OCI-LY3 (cell line): ENCODE measurements around the gene CREB3L2.
A peak's percentile ranks its signal among the peaks of the same experiment; 100 is the strongest.

Experiments used
- H2AFZ ChIP-seq: fragments of 200-600, 300-600 bp; shearing (Covaris generic); 2 replicates; pipeline ENCODE4 v1.6.0; 2014; ENCODE audit warnings: antibody characterized with exemption, low read depth, low read length
- H3K27ac ChIP-seq: fragments of 200-600, 300-600 bp; sonication (generic); 2 replicates; pipeline ENCODE4 v1.5.1; 2014; ENCODE audit warnings: mild to moderate bottlenecking, low read length, moderate library complexity, mixed read lengths
- H3K27me3 ChIP-seq: fragments of 200-600, 300-600 bp; sonication (generic); 2 replicates; pipeline ENCODE4 v1.6.1; 2014; ENCODE audit warnings: low read depth, low read length, mixed read lengths
- H3K36me3 ChIP-seq: fragments of 200-600, 300-600 bp; sonication (generic); replicated peaks from 2 replicates; pipeline ENCODE3; 2014; ENCODE audit warnings: low read depth, low read length, mixed read lengths
- H3K4me1 ChIP-seq: fragments of 300-600, 200-600 bp; sonication (generic); 2 replicates; pipeline ENCODE4 v1.6.1; 2014; ENCODE audit warnings: low read length, mixed read lengths
- H3K4me2 ChIP-seq: fragments of 200-600, 300-600 bp; sonication (generic); 2 replicates; pipeline ENCODE4 v1.6.1; 2014; ENCODE audit warnings: low read length, mixed read lengths
- H3K4me3 ChIP-seq: fragments of 300-600, 200-600 bp; sonication (generic); 2 replicates; pipeline ENCODE4 v1.5.1; 2014; ENCODE audit warnings: antibody characterized with exemption, mild to moderate bottlenecking, low read length, moderate library complexity
- H3K79me2 ChIP-seq: fragments of 300-600, 200-600 bp; shearing (Covaris generic); 2 replicates; pipeline ENCODE4 v1.6.1; 2014; ENCODE audit warnings: mild to moderate bottlenecking, low read length, mixed read lengths
- H3K9ac ChIP-seq: fragments of 300-600, 200-600 bp; shearing (Covaris generic); 2 replicates; pipeline ENCODE4 v1.6.0; 2014; ENCODE audit warnings: mild to moderate bottlenecking, low read length, moderate library complexity
- H3K9me3 ChIP-seq: fragments of 200-600, 300-600 bp; shearing (Covaris generic); 2 replicates; pipeline ENCODE4 v1.6.1; 2014; ENCODE audit warnings: low read length, mixed read lengths; ENCODE audit not compliant: insufficient read depth
- H4K20me1 ChIP-seq: fragments of 200-600, 300-600 bp; sonication (generic); 2 replicates; pipeline ENCODE4 v1.6.1; 2016; ENCODE audit warnings: low read length, mixed read lengths; ENCODE audit not compliant: insufficient read depth
- CTCF ChIP-seq: fragments of 200-600, 300-600 bp; sonication (generic); IDR thresholded peaks from 2 replicates; pipeline ENCODE4 v1.5.1; 2014; ENCODE audit warnings: antibody characterized with exemption, low read length, low read depth
- EZH2phosphoT487 ChIP-seq: fragments of 200-600 bp; shearing (Covaris generic); IDR thresholded peaks from 2 replicates; pipeline ENCODE4 v1.6.1; 2018; ENCODE audit warnings: antibody characterized with exemption, mixed run types, low read depth

The CREB3L2 gene

DNA sequence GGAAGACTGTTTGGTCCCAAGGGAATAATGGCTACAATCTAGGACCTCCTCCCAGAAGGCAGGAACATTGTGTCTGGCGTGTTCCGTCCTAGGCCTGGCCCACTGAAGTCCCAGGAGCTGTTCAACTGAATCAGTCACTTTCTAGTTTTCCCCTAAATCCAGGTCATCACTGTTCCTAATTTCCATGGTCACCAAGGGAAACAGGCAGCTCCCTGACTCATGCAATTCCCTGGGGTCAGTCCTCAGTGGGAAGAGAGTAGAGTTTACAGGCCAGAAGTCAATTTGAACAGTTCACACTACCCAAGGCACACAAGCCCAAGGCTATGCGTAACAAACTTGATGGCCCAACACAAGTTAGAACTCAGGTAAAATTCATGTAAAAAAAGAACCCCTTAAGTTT lies 44.0 kb downstream of the CREB3L2 start:
- Histone ChIP-seq H3K79me2 (peaks cover 100% of the 10 kb centered on the region), H3K4me3 (no peak overlapping the region), H3K27me3 (no peaks in the 10 kb centered on the region), H3K36me3 (peaks cover 46% of the 10 kb centered on the region), H3K27ac (peak overlapping the region; percentile 81), H2AFZ (no peak overlapping the region), H3K9me3 (no peaks in the 10 kb centered on the region), H3K4me1 (peaks cover 48% of the 10 kb centered on the region), H4K20me1 (peaks cover 77% of the 10 kb centered on the region), H3K4me2 (peak overlapping the region; percentile 63; the same call in 1 of the 2 replicates), H3K9ac (no peak overlapping the region)
- TF ChIP-seq CTCF, result no peak
- TF ChIP-seq EZH2phosphoT487, result no peak

DNA sequence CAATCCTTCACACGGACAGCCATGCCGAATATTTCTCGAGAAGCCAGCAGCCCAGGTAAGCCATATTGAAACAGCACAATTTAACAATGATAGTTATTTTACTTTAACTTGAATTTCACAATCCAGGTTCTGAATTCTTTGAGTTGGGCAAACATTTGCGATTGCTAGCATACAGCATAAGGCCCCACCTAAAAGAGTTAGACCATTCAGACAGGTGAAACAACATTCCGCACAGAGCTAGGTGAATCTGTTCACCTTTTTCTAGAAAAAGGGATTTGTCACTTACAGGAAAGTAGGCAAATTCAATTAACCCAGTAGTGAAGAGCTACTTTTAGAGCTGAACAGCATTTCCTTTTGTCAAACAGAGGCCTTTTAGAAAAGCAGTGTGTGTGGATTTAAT lies 45.3 kb downstream of the CREB3L2 start:
- no peak overlapping the region for H3K27ac ChIP-seq
- H3K9ac ChIP-seq, result no peak overlapping the region

GRCh38 chr7:137956183-137956582 lies 45.7 kb downstream of the CREB3L2 start:
- Histone ChIP-seq H3K27ac (no peak overlapping the region), H3K9ac (no peak overlapping the region), H4K20me1 (peaks cover 78% of the 10 kb centered on the region), H3K36me3 (peaks cover 55% of the 10 kb centered on the region), H3K4me3 (no peak overlapping the region), H3K9me3 (no peaks in the 10 kb centered on the region), H3K27me3 (no peaks in the 10 kb centered on the region), H3K4me2 (no peak overlapping the region), H3K4me1 (peaks cover 34% of the 10 kb centered on the region), H3K79me2 (peaks cover 100% of the 10 kb centered on the region), H2AFZ (no peak overlapping the region)
- TF ChIP-seq EZH2phosphoT487 (no peak), CTCF (no peak)

More for the DNA sequence above, 45.3 kb downstream of the CREB3L2 start:
- H3K4me2 ChIP-seq, result no peak overlapping the region
- H3K79me2 ChIP-seq, result peaks cover 100% of the 10 kb centered on the region
- H3K27me3 ChIP-seq, result no peaks in the 10 kb centered on the region
- no peak overlapping the region for H3K4me3 ChIP-seq
- TF ChIP-seq EZH2phosphoT487 (no peak), CTCF (no peak)
- peaks cover 53% of the 10 kb centered on the region for H3K36me3 ChIP-seq
- H2AFZ ChIP-seq, result no peak overlapping the region
- H4K20me1 ChIP-seq, result peaks cover 77% of the 10 kb centered on the region
- no peaks in the 10 kb centered on the region for H3K9me3 ChIP-seq
- peaks cover 38% of the 10 kb centered on the region for H3K4me1 ChIP-seq

- Histone ChIP-seq H3K4me2 (no peak overlapping the region), H3K27me3 (no peaks in the 10 kb centered on the region), H3K9me3 (no peaks in the 10 kb centered on the region), H3K4me1 (peaks cover 20% of the 10 kb centered on the region), H3K9ac (no peak overlapping the region), H3K36me3 (peaks cover 62% of the 10 kb centered on the region), H3K79me2 (peaks cover 100% of the 10 kb centered on the region), H4K20me1 (peaks cover 94% of the 10 kb centered on the region), H2AFZ (no peak overlapping the region), H3K4me3 (no peak overlapping the region), H3K27ac (no peak overlapping the region)
- TF ChIP-seq EZH2phosphoT487 (no peak), CTCF (no peak)
These were observed 47.3 kb downstream of the CREB3L2 start for GRCh38 chr7:137954614-137955013.
